ENCODE measurements around the gene CAPN2.

CAPN2 gene

DNA sequence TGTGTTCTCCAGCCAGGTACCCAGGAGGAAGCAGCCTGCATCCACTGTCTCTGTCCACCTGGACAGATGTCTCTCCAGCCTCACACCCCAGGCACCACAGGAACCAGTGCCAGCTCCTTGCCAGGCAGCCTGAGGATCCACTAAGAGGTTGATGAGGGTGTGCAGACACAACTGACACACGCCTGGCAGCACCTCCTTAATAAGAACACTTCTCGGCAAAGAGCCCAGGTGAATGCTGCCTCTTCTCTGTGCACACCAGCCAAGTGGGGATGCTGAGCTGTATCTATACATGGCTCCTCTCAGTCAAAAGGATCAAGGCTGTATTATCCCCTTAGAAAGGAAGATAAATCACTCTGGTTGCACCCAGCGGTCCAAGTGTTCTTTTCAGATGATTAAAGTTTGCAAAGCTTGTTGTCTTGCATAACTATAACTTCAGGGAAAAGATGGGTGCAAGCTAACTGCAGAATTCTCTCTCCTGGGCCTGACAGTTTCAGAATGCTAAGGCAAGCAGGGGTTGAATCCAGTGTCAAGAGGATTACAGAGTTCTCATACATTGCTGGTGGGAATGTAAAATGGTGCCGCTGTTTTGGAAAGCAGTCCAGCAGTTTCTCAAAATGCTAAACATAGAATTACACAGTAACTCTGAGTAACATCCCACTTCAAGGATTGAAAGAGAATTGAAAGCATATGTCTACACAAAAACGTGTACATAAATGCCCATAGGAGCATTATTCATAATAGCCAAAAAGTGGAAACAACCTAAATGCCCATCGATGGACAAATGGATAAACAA lies 43.1 kb upstream of the CAPN2 start:
- no peak for TF ChIP-seq TCF4 (CRISPR knock-in tag; IDR thresholded peaks at IDR 0.05; ENCODE audit: borderline replicate concordance)
- no peak for TF ChIP-seq ESRRG (CRISPR knock-in tag; IDR thresholded peaks at IDR 0.05)
- no peak for TF ChIP-seq SNAI2 (CRISPR knock-in tag; IDR thresholded peaks at IDR 0.05)
- no peak for TF ChIP-seq ZNF70 (CRISPR knock-in tag; IDR thresholded peaks at IDR 0.05)
- TF ChIP-seq, protein P1, sequence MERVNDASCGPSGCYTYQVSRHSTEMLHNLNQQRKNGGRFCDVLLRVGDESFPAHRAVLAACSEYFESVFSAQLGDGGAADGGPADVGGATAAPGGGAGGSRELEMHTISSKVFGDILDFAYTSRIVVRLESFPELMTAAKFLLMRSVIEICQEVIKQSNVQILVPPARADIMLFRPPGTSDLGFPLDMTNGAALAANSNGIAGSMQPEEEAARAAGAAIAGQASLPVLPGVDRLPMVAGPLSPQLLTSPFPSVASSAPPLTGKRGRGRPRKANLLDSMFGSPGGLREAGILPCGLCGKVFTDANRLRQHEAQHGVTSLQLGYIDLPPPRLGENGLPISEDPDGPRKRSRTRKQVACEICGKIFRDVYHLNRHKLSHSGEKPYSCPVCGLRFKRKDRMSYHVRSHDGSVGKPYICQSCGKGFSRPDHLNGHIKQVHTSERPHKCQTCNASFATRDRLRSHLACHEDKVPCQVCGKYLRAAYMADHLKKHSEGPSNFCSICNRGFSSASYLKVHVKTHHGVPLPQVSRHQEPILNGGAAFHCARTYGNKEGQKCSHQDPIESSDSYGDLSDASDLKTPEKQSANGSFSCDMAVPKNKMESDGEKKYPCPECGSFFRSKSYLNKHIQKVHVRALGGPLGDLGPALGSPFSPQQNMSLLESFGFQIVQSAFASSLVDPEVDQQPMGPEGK (CRISPR knock-in tag; IDR thresholded peaks at IDR 0.05; ENCODE audit: borderline replicate concordance), result no peak
- TF ChIP-seq ZNF565 (CRISPR knock-in tag; conservative IDR thresholded peaks at IDR 0.05; ENCODE audit: low read depth), result no peak
- no peak for ATAC-seq

- no peak for TF ChIP-seq ZFP30 (CRISPR knock-in tag; IDR thresholded peaks at IDR 0.05)
- no peak for TF ChIP-seq ZNF70 (CRISPR knock-in tag; IDR thresholded peaks at IDR 0.05)
- TF ChIP-seq ESRRG (CRISPR knock-in tag; IDR thresholded peaks at IDR 0.05), result no peak
- TF ChIP-seq BACH2 (CRISPR knock-in tag; IDR thresholded peaks at IDR 0.05; ENCODE audit: borderline replicate concordance), result no peak
- no peak for TF ChIP-seq OSR1 (CRISPR knock-in tag; IDR thresholded peaks at IDR 0.05)
- TF ChIP-seq, protein P2, sequence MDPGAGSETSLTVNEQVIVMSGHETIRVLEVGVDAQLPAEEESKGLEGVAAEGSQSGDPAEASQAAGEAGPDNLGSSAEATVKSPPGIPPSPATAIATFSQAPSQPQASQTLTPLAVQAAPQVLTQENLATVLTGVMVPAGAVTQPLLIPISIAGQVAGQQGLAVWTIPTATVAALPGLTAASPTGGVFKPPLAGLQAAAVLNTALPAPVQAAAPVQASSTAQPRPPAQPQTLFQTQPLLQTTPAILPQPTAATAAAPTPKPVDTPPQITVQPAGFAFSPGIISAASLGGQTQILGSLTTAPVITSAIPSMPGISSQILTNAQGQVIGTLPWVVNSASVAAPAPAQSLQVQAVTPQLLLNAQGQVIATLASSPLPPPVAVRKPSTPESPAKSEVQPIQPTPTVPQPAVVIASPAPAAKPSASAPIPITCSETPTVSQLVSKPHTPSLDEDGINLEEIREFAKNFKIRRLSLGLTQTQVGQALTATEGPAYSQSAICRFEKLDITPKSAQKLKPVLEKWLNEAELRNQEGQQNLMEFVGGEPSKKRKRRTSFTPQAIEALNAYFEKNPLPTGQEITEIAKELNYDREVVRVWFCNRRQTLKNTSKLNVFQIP (CRISPR knock-in tag; IDR thresholded peaks at IDR 0.05; ENCODE audit: borderline replicate concordance, low read depth), result no peak
- no peak for TF ChIP-seq SNAI2 (CRISPR knock-in tag; IDR thresholded peaks at IDR 0.05)
- TF ChIP-seq, protein P3, sequence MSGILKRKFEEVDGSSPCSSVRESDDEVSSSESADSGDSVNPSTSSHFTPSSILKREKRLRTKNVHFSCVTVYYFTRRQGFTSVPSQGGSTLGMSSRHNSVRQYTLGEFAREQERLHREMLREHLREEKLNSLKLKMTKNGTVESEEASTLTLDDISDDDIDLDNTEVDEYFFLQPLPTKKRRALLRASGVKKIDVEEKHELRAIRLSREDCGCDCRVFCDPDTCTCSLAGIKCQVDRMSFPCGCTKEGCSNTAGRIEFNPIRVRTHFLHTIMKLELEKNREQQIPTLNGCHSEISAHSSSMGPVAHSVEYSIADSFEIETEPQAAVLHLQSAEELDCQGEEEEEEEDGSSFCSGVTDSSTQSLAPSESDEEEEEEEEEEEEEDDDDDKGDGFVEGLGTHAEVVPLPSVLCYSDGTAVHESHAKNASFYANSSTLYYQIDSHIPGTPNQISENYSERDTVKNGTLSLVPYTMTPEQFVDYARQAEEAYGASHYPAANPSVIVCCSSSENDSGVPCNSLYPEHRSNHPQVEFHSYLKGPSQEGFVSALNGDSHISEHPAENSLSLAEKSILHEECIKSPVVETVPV (CRISPR knock-in tag; IDR thresholded peaks at IDR 0.05), result no peak
- TF ChIP-seq CSDC2 (CRISPR knock-in tag; IDR thresholded peaks at IDR 0.05), result no peak
- no peak for TF ChIP-seq TOX (CRISPR knock-in tag; IDR thresholded peaks at IDR 0.05; ENCODE audit: borderline replicate concordance)
- TF ChIP-seq, protein P1 (CRISPR knock-in tag; IDR thresholded peaks at IDR 0.05; ENCODE audit: borderline replicate concordance), result no peak
- TF ChIP-seq ISL1 (CRISPR knock-in tag; IDR thresholded peaks at IDR 0.05), result no peak
- no peak for TF ChIP-seq RARB (CRISPR knock-in tag; IDR thresholded peaks at IDR 0.05)
- TF ChIP-seq ZNF565 (CRISPR knock-in tag; conservative IDR thresholded peaks at IDR 0.05; ENCODE audit: low read depth), result no peak
- no peak for TF ChIP-seq CREB5 (CRISPR knock-in tag; IDR thresholded peaks at IDR 0.05; ENCODE audit: low read depth)
- no peak for TF ChIP-seq GLIS3 (CRISPR knock-in tag; IDR thresholded peaks at IDR 0.05)
- ATAC-seq, result peak; percentile 89
These were observed 41.7 kb upstream of the CAPN2 start for GRCh38 chr1:223670458-223671159.

- ATAC-seq, result no peak
- TF ChIP-seq ISL1 (CRISPR knock-in tag; IDR thresholded peaks at IDR 0.05), result no peak
- no peak for TF ChIP-seq ZFP3 (CRISPR knock-in tag; IDR thresholded peaks at IDR 0.05)
- TF ChIP-seq PPARA (CRISPR knock-in tag; IDR thresholded peaks at IDR 0.05; ENCODE audit: borderline replicate concordance), result no peak
- no peak for TF ChIP-seq ZFP30 (CRISPR knock-in tag; IDR thresholded peaks at IDR 0.05)
- no peak for TF ChIP-seq CREB5 (CRISPR knock-in tag; IDR thresholded peaks at IDR 0.05; ENCODE audit: low read depth)
- no peak for TF ChIP-seq BACH2 (CRISPR knock-in tag; IDR thresholded peaks at IDR 0.05; ENCODE audit: borderline replicate concordance)
- no peak for TF ChIP-seq ZNF70 (CRISPR knock-in tag; IDR thresholded peaks at IDR 0.05)
- no peak for TF ChIP-seq RARB (CRISPR knock-in tag; IDR thresholded peaks at IDR 0.05)
- no peak for TF ChIP-seq ARNTL (CRISPR knock-in tag; IDR thresholded peaks at IDR 0.05; ENCODE audit: borderline replicate concordance, low read depth)
- TF ChIP-seq OSR1 (CRISPR knock-in tag; IDR thresholded peaks at IDR 0.05), result no peak
- no peak for TF ChIP-seq TCF4 (CRISPR knock-in tag; IDR thresholded peaks at IDR 0.05; ENCODE audit: borderline replicate concordance)
- TF ChIP-seq, protein P2 (CRISPR knock-in tag; IDR thresholded peaks at IDR 0.05; ENCODE audit: borderline replicate concordance, low read depth), result no peak
- no peak for TF ChIP-seq ZNF565 (CRISPR knock-in tag; conservative IDR thresholded peaks at IDR 0.05; ENCODE audit: low read depth)
These were observed 38.0 kb upstream of the CAPN2 start for GRCh38 chr1:223674119-223674890.

All from SK-N-SH treated with all-trans-retinoic acid at 6 μM for 48 hours (cell line).